ENCODE data around the gene ARSG. TPM values are rescaled to one million over a fixed set of nuclear protein-coding genes. Genes with fewer than 3 reads are reported as not detected.

ARSG gene
- total and polyA plus RNA-seq, 12 donors, result 2.1 to 49.6 (median 12.7) TPM

GRCh38 chr17:68290268-68290954 lies 884 bp upstream of the ARSG start:
- no peaks in the 10 kb centered on the region for H3K36me3 ChIP-seq (replicated peaks in 1 of 2)
- TF ChIP-seq POLR2A (IDR thresholded peaks at IDR 0.05) (no peak), CTCF (IDR thresholded peaks at IDR 0.05) (no peak)
- 1 to 2% (median 2%) methylated on average over 27 to 50 of the region's 50 CpGs for WGBS, 4 donors
- H3K27me3 ChIP-seq, result no peaks in the 10 kb centered on the region
- peak overlapping the region in 2 of 4 donors; percentile 33 to 83 for H3K4me3 ChIP-seq
- intact Hi-C loops (cut with DNase I), result loop anchor here in 1 of 2 donors (10.0 kb wide), 1 partner anchor 94 kb away; no protein-coding TSS in a partner anchor
- peaks cover 13 to 24% of the 10 kb centered on the region in 2 donors for H3K4me1 ChIP-seq (replicated peaks in 1 of 2)
- no peaks in the 10 kb centered on the region for H3K9me3 ChIP-seq (replicated peaks in 1 of 3)
- H3K27ac ChIP-seq, result peak overlapping the region in 3 of 5 donors; percentile 49 to 88 (median 57)
- peak in 6 of 7 donors; percentile 27 to 59 (median 46) for DNase-seq

GRCh38 chr17:68291836-68292688 lies 767 bp downstream of the ARSG start:
- Histone ChIP-seq H3K36me3 (replicated peaks in 1 of 2) (no peaks in the 10 kb centered on the region), H3K27me3 (no peaks in the 10 kb centered on the region), H3K27ac (peak overlapping the region in 4 of 5 donors; percentile 0 to 91 (median 78)), H3K4me3 (peak overlapping the region in 3 of 4 donors; percentile 15 to 83 (median 59)), H3K9me3 (replicated peaks in 1 of 3) (no peaks in the 10 kb centered on the region), H3K4me1 (replicated peaks in 1 of 2) (peaks cover 13 to 24% of the 10 kb centered on the region in 2 donors)
- DNase-seq, result peak; percentile 65 to 81 (median 76)
- intact Hi-C loops (cut with DNase I), result loop anchor here in 1 of 2 donors (10.0 kb wide), 1 partner anchor 93 kb away; no protein-coding TSS in a partner anchor
- 0 to 2% (median 1%) methylated on average over 19 to 76 of the region's 76 CpGs for WGBS, 4 donors
- TF ChIP-seq POLR2A (IDR thresholded peaks at IDR 0.05) (peak in 1 of 2 donors; percentile 80), CTCF (IDR thresholded peaks at IDR 0.05) (peak in 1 of 6 experiments; percentile 19)

- Histone ChIP-seq H3K27me3 (no peaks in the 10 kb centered on the region), H3K27ac (peak overlapping the region in 2 of 5 donors; percentile 88 to 91), H3K36me3 (replicated peaks in 1 of 2) (no peaks in the 10 kb centered on the region), H3K4me1 (replicated peaks in 1 of 2) (peaks cover 13 to 24% of the 10 kb centered on the region in 2 donors), H3K9me3 (replicated peaks in 1 of 3) (no peaks in the 10 kb centered on the region), H3K4me3 (peak overlapping the region in 1 of 4 donors; percentile 83)
- TF ChIP-seq POLR2A (IDR thresholded peaks at IDR 0.05), result no peak
- TF ChIP-seq CTCF (IDR thresholded peaks at IDR 0.05), result no peak
- 52 to 61% (median 54%) methylated on average over 9 of the region's 9 CpGs for WGBS, 4 donors
- no peak for DNase-seq
- intact Hi-C loops (cut with DNase I), result loop anchor here in 1 of 2 donors (10.0 kb wide), 1 partner anchor 92 kb away; no protein-coding TSS in a partner anchor
Observed at GRCh38 chr17:68292689-68293040, 1.4 kb downstream of the ARSG start.
